Measurements from ENCODE around the gene ART5. TPM values are rescaled to one million over a fixed set of nuclear protein-coding genes. Genes with fewer than 3 reads are reported as not detected.
"Not testable (repeated sequence)": the region's sequence is repeated elsewhere in the genome, so short reads cannot be mapped to it uniquely, and the experiment has no call there.

ART5 gene
- total and polyA plus RNA-seq, 12 donors, result 0.13 to 0.78 (median 0.30) TPM; not detected in 5

- TF ChIP-seq CTCF (IDR thresholded peaks at IDR 0.05) (no peak), POLR2A (IDR thresholded peaks at IDR 0.05) (no peak)
- DNase-seq, result no peak
- H3K9me3 ChIP-seq (replicated peaks in 1 of 3), result no peaks in the 10 kb centered on the region
- H3K27ac ChIP-seq, result no peak overlapping the region
- H3K36me3 ChIP-seq (replicated peaks in 1 of 2), result no peaks in the 10 kb centered on the region
- H3K4me1 ChIP-seq (replicated peaks in 1 of 2), result no peaks in the 10 kb centered on the region
- intact Hi-C loops (cut with DNase I), result no loop called here
- H3K27me3 ChIP-seq, result no peaks in the 10 kb centered on the region
- 79 to 89% (median 83%) methylated on average over 4 to 5 of the region's 5 CpGs for WGBS, 4 donors
- H3K4me3 ChIP-seq, result no peak overlapping the region
These were observed 36.0 kb downstream of the ART5 start for GRCh38 chr11:3605771-3606203.

- Histone ChIP-seq H3K36me3 (replicated peaks in 1 of 2) (no peaks in the 10 kb centered on the region), H3K27ac (no peak overlapping the region), H3K9me3 (replicated peaks in 1 of 3) (no peaks in the 10 kb centered on the region), H3K4me1 (replicated peaks in 1 of 2) (no peaks in the 10 kb centered on the region), H3K27me3 (no peaks in the 10 kb centered on the region), H3K4me3 (no peak overlapping the region)
- TF ChIP-seq CTCF (IDR thresholded peaks at IDR 0.05) (no peak), POLR2A (IDR thresholded peaks at IDR 0.05) (no peak)
- no peak for DNase-seq
- WGBS, 4 donors, result 84 to 91% (median 86%) methylated on average over 3 of the region's 3 CpGs
- intact Hi-C loops (cut with DNase I), result no loop called here
These were observed 36.5 kb downstream of the ART5 start for GRCh38 chr11:3605283-3605662.

GRCh38 chr11:3604167-3604566 lies 37.6 kb downstream of the ART5 start:
- TF ChIP-seq POLR2A (IDR thresholded peaks at IDR 0.05) (no peak), CTCF (IDR thresholded peaks at IDR 0.05) (no peak)
- H3K4me1 ChIP-seq (replicated peaks in 1 of 2), result no peaks in the 10 kb centered on the region
- no peak for DNase-seq
- H3K9me3 ChIP-seq (replicated peaks in 1 of 3), result no peaks in the 10 kb centered on the region
- WGBS, 4 donors, result 41 to 64% (median 54%) methylated on average over 3 of the region's 3 CpGs
- H3K27ac ChIP-seq, result no peak overlapping the region
- H3K4me3 ChIP-seq, result no peak overlapping the region
- no peaks in the 10 kb centered on the region for H3K27me3 ChIP-seq
- no peaks in the 10 kb centered on the region for H3K36me3 ChIP-seq (replicated peaks in 1 of 2)
- intact Hi-C loops (cut with DNase I), result no loop called here

- H3K4me1 ChIP-seq (replicated peaks in 1 of 2); intact Hi-C loops (cut with DNase I); H3K36me3 ChIP-seq (replicated peaks in 1 of 2); H3K27me3 ChIP-seq; H3K27ac ChIP-seq; H3K4me3 ChIP-seq; DNase-seq; H3K9me3 ChIP-seq (replicated peaks in 1 of 3): not testable (repeated sequence)
- WGBS, 4 donors, result 72 to 83% (median 81%) methylated on average over 10 of the region's 10 CpGs
These were observed 41.6 kb downstream of the ART5 start for GRCh38 chr11:3600201-3600600.

GRCh38 chr11:3597743-3598142 lies 44.0 kb downstream of the ART5 start:
- H3K27ac ChIP-seq; H3K36me3 ChIP-seq (replicated peaks in 1 of 2); H3K9me3 ChIP-seq (replicated peaks in 1 of 3); intact Hi-C loops (cut with DNase I); H3K27me3 ChIP-seq; H3K4me3 ChIP-seq; DNase-seq; H3K4me1 ChIP-seq (replicated peaks in 1 of 2): not testable (repeated sequence)
- 92 to 94% (median 93%) methylated on average over 15 of the region's 15 CpGs for WGBS, 4 donors

- 91 to 97% (median 94%) methylated on average over 14 to 24 of the region's 24 CpGs for WGBS, 4 donors
- not testable (repeated sequence) for DNase-seq
These were observed 50.5 kb downstream of the ART5 start for GRCh38 chr11:3591326-3591725.

GRCh38 chr11:3590193-3590592 lies 51.6 kb downstream of the ART5 start:
- intact Hi-C loops (cut with DNase I); DNase-seq; H3K9me3 ChIP-seq (replicated peaks in 1 of 3); H3K27ac ChIP-seq; H3K4me3 ChIP-seq; H3K27me3 ChIP-seq; H3K4me1 ChIP-seq (replicated peaks in 1 of 2); H3K36me3 ChIP-seq (replicated peaks in 1 of 2): not testable (repeated sequence)
- WGBS, 4 donors, result 43 to 72% (median 70%) methylated on average over 2 of the region's 2 CpGs

More at GRCh38 chr11:3591326-3591725, 50.5 kb downstream of the ART5 start:
- H3K27ac ChIP-seq; H3K27me3 ChIP-seq; intact Hi-C loops (cut with DNase I); H3K9me3 ChIP-seq (replicated peaks in 1 of 3); H3K4me3 ChIP-seq; H3K36me3 ChIP-seq (replicated peaks in 1 of 2); H3K4me1 ChIP-seq (replicated peaks in 1 of 2): not testable (repeated sequence)

GRCh38 chr11:3588776-3589175 lies 53.0 kb downstream of the ART5 start:
- not testable (repeated sequence) for H3K4me1 ChIP-seq (replicated peaks in 1 of 2); H3K4me3 ChIP-seq; H3K9me3 ChIP-seq (replicated peaks in 1 of 3); H3K27me3 ChIP-seq; H3K27ac ChIP-seq; H3K36me3 ChIP-seq (replicated peaks in 1 of 2); DNase-seq
- intact Hi-C loops (cut with DNase I), result loop anchor here in 1 of 2 donors (10.0 kb wide), 1 partner anchor 134 kb away; no protein-coding TSS in a partner anchor
- 71 to 88% (median 82%) methylated on average over 6 to 11 of the region's 11 CpGs for WGBS, 4 donors

Data from adrenal gland (tissue), 12 donors.